Trophoblast cell (in vitro differentiated cells and primary cell): ENCODE measurements around the gene PMVK. TPM values are rescaled to one million over a fixed set of nuclear protein-coding genes. Genes with fewer than 3 reads are reported as not detected.

Source experiments
- DNase-seq, 2 donors: peaks; one replicate each; pipeline ENCODE4 v3.0.0-alpha.2; 2016
- H2AFZ ChIP-seq: 2 replicates; pipeline ENCODE4 v1.6.1; 2013; ENCODE audit warnings: low read length, moderate library complexity, mild to moderate bottlenecking; ENCODE audit not compliant: insufficient read depth, poor library complexity
- H2AK5ac ChIP-seq: 2 replicates; pipeline ENCODE4 v1.6.1; 2013; ENCODE audit warnings: mild to moderate bottlenecking, low read length
- H2BK120ac ChIP-seq: 2 replicates; pipeline ENCODE4 v1.6.1; 2013; ENCODE audit warnings: low read length, mild to moderate bottlenecking, moderate library complexity; ENCODE audit not compliant: insufficient read depth, poor library complexity
- H2BK12ac ChIP-seq: 2 replicates; pipeline ENCODE4 v1.6.1; 2013; ENCODE audit warnings: mild to moderate bottlenecking, low read length, moderate library complexity
- H2BK5ac ChIP-seq: 2 replicates; pipeline ENCODE4 v1.6.1; 2013; ENCODE audit warnings: low read length, low read depth, moderate library complexity, mild to moderate bottlenecking; ENCODE audit not compliant: poor library complexity
- H3K14ac ChIP-seq: 2 replicates; pipeline ENCODE4 v1.6.1; 2013; ENCODE audit warnings: mild to moderate bottlenecking, low read length
- H3K18ac ChIP-seq: 2 replicates; pipeline ENCODE4 v1.6.1; 2013; ENCODE audit warnings: mild to moderate bottlenecking, low read length
- H3K23ac ChIP-seq: 2 replicates; pipeline ENCODE4 v1.6.1; 2013; ENCODE audit warnings: low read length
- H3K27ac ChIP-seq: 2 replicates; pipeline ENCODE4 v1.5.1; 2013; ENCODE audit warnings: low read depth, mild to moderate bottlenecking, inconsistent platforms, low read length, moderate library complexity
- H3K27me3 ChIP-seq: 2 replicates; pipeline ENCODE4 v1.6.1; 2013; ENCODE audit warnings: inconsistent platforms, mild to moderate bottlenecking, low read length, moderate library complexity; ENCODE audit not compliant: insufficient read depth
- H3K36me3 ChIP-seq, 2 experiments: 1 replicate in 1 of 2; 2 replicates in 1 of 2; pipeline ENCODE4 v1.6.1; 2013; ENCODE audit warnings: low read length in 2 of 2, mild to moderate bottlenecking in 2 of 2, moderate library complexity in 1 of 2; ENCODE audit not compliant: insufficient read depth in 2 of 2, control insufficient read depth in 1 of 2
- H3K4ac ChIP-seq: 2 replicates; pipeline ENCODE4 v1.6.1; 2013; ENCODE audit warnings: low read depth, mild to moderate bottlenecking, low read length, moderate library complexity
- H3K4me1 ChIP-seq, 2 experiments: 1 replicate in 1 of 2; 2 replicates in 1 of 2; pipeline ENCODE4 v1.6.1; 2013; ENCODE audit warnings: low read length in 2 of 2, mild to moderate bottlenecking in 2 of 2, moderate library complexity in 1 of 2; ENCODE audit not compliant: insufficient read depth in 2 of 2, control insufficient read depth in 1 of 2
- H3K4me2 ChIP-seq: 2 replicates; pipeline ENCODE4 v1.6.1; 2013; ENCODE audit warnings: inconsistent platforms, mild to moderate bottlenecking, low read length, moderate library complexity
- H3K4me3 ChIP-seq: 2 replicates; pipeline ENCODE4 v1.5.1; 2013; ENCODE audit warnings: mild to moderate bottlenecking, low read depth, low read length, inconsistent platforms
- H3K79me1 ChIP-seq: one replicate; pipeline ENCODE4 v1.6.1; 2013; ENCODE audit warnings: low read length
- H3K79me2 ChIP-seq: 2 replicates; pipeline ENCODE4 v1.6.1; 2013; ENCODE audit warnings: low read length, mild to moderate bottlenecking; ENCODE audit not compliant: control insufficient read depth, insufficient read depth, poor library complexity
- H3K9ac ChIP-seq: 2 replicates; pipeline ENCODE4 v1.6.1; 2013; ENCODE audit warnings: mild to moderate bottlenecking, low read length
- H3K9me3 ChIP-seq: 2 replicates; pipeline ENCODE4 v1.6.1; 2013; ENCODE audit warnings: low read depth, mild to moderate bottlenecking, control low read depth, inconsistent platforms, low read length; ENCODE audit not compliant: insufficient read depth
- H4K12ac ChIP-seq: 2 replicates; pipeline ENCODE4 v1.6.1; 2013; ENCODE audit warnings: low read depth, mild to moderate bottlenecking, low read length, moderate library complexity
- H4K8ac ChIP-seq: 2 replicates; pipeline ENCODE4 v1.6.1; 2013; ENCODE audit warnings: low read depth, mild to moderate bottlenecking, low read length, moderate library complexity
- H4K91ac ChIP-seq: one replicate; pipeline ENCODE4 v1.6.1; 2013; ENCODE audit warnings: low read depth, mild to moderate bottlenecking, low read length, moderate library complexity
- WGBS: extraction: QIAGEN DNeasy Blood & Tissue Kit; methylation state at CpG from one replicate; pipeline ENCODE4 v1.1.7; 2013; ENCODE audit warnings: missing lambda C conversion rate; ENCODE audit not compliant: insufficient read length, insufficient coverage; ENCODE audit errors: extremely low coverage; 5-methylcytosine and 5-hydroxymethylcytosine counted together
- polyA plus RNA-seq: library from polyadenylated mRNA; stranded (reverse); fragments of 200-250 nt; gene quantifications from 2 replicates; pipeline ENCODE4 v1.2.3, GENCODE V29; 2013

PMVK gene
- 11.4 and 12.3 TPM in 2 replicates for polyA plus RNA-seq

DNA sequence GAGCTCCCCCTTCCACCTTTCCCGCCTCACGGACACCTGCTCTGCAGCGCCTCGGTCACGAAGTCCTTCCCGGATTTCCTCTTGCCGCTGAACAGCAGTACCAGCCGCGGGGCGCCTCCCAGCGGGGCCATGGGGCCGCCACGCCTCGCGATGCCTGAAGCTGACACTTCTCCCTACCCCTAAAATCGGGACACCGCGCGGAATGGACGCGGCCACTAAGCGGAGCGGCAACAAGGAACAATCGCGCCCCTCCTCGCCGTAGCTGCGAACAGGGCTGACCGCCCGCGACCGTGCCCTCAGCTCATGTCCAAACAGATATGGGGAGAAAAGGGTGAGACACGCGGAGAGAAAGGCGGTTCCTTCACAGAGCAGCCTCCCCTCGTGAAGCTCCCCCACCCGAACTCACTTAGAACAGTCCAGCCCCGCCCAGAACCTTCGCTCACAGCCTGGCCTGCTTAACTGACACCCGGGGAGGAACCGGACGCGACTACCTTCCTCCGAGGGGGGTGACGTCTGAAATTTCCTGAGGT is at the start of gene PMVK:
TSS of gene PMVK (minus strand) at position 165 of the 530 bp plus-strand sequence. CDS start at position 131, 34 bp downstream.
- Histone ChIP-seq H2BK120ac (peak within 1 kb of the TSS; percentile 93), H3K4me2 (peak within 1 kb of the TSS; percentile 77), H3K27me3 (no peaks in the 10 kb centered on the region), H4K91ac (peak within 1 kb of the TSS; percentile 80), H3K9ac (peak within 1 kb of the TSS; percentile 92), H3K18ac (peak within 1 kb of the TSS; percentile 87), H2BK5ac (peak within 1 kb of the TSS; percentile 83), H2BK12ac (peak within 1 kb of the TSS; percentile 83), H2AK5ac (no peak within 1 kb of the TSS), H4K8ac (peak within 1 kb of the TSS; percentile 87), H3K79me2 (peaks cover 4% of the 10 kb centered on the region), H3K27ac (peak within 1 kb of the TSS; percentile 91), H2AFZ (peak within 1 kb of the TSS; percentile 81), H3K4me1 (peaks cover 17 to 19% of the 10 kb centered on the region in 2 experiments), H3K23ac (no peak within 1 kb of the TSS), H3K36me3 (no peaks in the 10 kb centered on the region), H3K4ac (peak within 1 kb of the TSS; percentile 25), H3K14ac (peak within 1 kb of the TSS; percentile 89), H4K12ac (peak within 1 kb of the TSS; percentile 57), H3K4me3 (peak within 1 kb of the TSS; percentile 79), H3K9me3 (no peaks in the 10 kb centered on the region), H3K79me1 (peaks cover 14% of the 10 kb centered on the region)
- DNase-seq = peak; percentile 89 to 96
- no CpG with 5 or more reads among the region's 45 CpGs for WGBS

DNA sequence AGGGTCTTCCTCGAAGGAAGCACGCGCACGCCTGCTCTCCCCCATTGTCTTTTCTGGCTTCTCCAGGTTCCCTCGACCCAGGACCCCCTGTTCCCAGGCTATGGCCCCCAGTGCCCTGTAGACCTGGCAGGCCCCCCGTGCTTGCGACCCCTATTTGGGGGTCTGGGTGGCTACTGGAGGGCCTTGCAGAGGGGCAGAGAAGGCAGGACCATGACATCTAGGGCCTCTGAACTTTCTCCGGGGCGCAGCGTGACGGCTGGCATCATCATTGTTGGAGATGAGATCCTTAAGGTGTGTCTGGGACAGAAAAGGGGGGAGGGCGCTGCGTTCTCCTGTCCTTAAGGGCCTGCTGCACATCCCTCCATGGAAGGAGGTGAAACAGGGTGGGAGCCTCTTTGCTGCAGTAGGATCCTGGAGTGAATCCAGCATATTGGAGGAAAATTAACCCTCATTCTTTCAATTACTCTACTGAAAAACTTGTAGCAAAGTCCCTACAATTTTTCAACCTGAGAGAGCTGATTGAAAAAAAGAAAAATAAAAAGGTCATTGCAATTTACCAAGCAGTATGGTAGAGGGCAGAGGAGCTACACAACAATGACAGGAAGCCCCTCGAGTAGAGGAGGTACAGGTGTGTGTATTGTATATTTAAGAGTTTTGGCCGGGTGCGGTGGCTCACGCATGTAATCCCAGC is 47.4 kb upstream of the PMVK start:
- peak overlapping the region; percentile 10 for H2AFZ ChIP-seq
- H3K9me3 ChIP-seq = peaks cover 2% of the 10 kb centered on the region
- no peak overlapping the region for H3K18ac ChIP-seq
- H4K12ac ChIP-seq = peak overlapping the region; percentile 68
- H3K9ac ChIP-seq = peak overlapping the region; percentile 99
- peak overlapping the region; percentile 63 for H4K8ac ChIP-seq
- H3K14ac ChIP-seq = peak overlapping the region; percentile 36
- peak overlapping the region; percentile 86 for H3K4me2 ChIP-seq
- H2BK12ac ChIP-seq = no peak overlapping the region
- no peak overlapping the region for H3K27ac ChIP-seq
- no peaks in the 10 kb centered on the region for H3K27me3 ChIP-seq
- no peak for DNase-seq
- peaks cover 6% of the 10 kb centered on the region for H3K79me1 ChIP-seq
- peaks cover 3 to 6% of the 10 kb centered on the region in 2 experiments for H3K4me1 ChIP-seq
- peak overlapping the region; percentile 8 for H2AK5ac ChIP-seq
- WGBS = no CpG with 5 or more reads among the region's 17 CpGs
- peak overlapping the region; percentile 53 for H4K91ac ChIP-seq
- peaks cover 7% of the 10 kb centered on the region for H3K79me2 ChIP-seq
- H2BK120ac ChIP-seq = peak overlapping the region; percentile 3
- H2BK5ac ChIP-seq = no peak overlapping the region
- peak overlapping the region; percentile 1 for H3K4ac ChIP-seq
- peaks cover 20 to 22% of the 10 kb centered on the region in 2 experiments for H3K36me3 ChIP-seq
- H3K23ac ChIP-seq = no peak overlapping the region
- H3K4me3 ChIP-seq = peak overlapping the region; percentile 79

DNA sequence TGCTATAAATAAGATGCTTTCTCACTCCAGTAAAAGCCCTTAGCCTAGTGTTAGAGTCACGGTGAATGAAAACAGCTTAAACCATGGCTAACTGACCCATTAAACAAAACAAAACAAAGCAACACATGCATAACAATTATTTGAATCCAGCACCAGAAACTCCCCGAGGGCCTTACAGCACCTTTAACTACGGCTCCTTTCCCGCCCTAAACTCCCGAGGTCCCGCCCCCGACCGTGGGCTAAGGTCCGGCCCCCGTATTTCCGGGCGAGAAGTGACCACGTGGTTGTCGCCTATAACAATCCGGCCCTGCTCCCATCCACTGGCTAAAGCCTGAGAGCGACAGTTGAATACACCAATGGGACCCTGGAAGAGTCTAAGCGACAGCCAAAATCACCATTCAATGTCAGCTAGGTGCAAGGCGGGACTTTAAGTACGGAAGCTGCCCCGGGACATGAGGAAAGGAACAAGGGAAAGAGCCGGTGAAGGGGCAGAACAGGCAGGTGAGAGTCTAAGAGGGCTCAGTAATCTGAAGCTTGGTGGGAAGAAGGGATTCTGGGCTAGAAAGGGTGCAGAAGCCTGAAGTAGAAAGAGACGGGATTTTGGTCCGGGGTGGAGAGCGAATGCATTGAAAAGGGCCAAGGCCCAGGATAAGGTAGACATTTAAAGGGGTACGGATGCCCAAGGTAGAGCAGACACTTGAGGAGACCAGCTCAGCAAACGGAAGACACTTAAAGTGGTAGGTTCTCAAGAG is 46.6 kb upstream of the PMVK start, which contains the start of gene FLAD1:
TSS of gene FLAD1 (plus strand) at position 448 of the 752 bp plus-strand sequence. CDS start 351 bp downstream, outside the sequence.
- DNase-seq = peak; percentile 99
- Histone ChIP-seq H2BK5ac (no peak within 1 kb of the TSS), H3K4me1 (peaks cover 3 to 6% of the 10 kb centered on the region in 2 experiments), H3K36me3 (peaks cover 14 to 15% of the 10 kb centered on the region in 2 experiments), H3K9me3 (peaks cover 2% of the 10 kb centered on the region), H3K4me2 (peak within 1 kb of the TSS; percentile 86), H3K27ac (peak within 1 kb of the TSS; percentile 42), H2BK12ac (no peak within 1 kb of the TSS), H4K8ac (peak within 1 kb of the TSS; percentile 63), H3K23ac (no peak within 1 kb of the TSS), H3K79me1 (peaks cover 6% of the 10 kb centered on the region), H3K14ac (peak within 1 kb of the TSS; percentile 44), H2BK120ac (peak within 1 kb of the TSS; percentile 3), H3K4me3 (peak within 1 kb of the TSS; percentile 79), H4K12ac (peak within 1 kb of the TSS; percentile 68), H2AK5ac (peak within 1 kb of the TSS; percentile 8), H3K79me2 (peaks cover 7% of the 10 kb centered on the region), H3K4ac (peak within 1 kb of the TSS; percentile 1), H2AFZ (peak within 1 kb of the TSS; percentile 10), H3K27me3 (no peaks in the 10 kb centered on the region), H4K91ac (peak within 1 kb of the TSS; percentile 53), H3K18ac (no peak within 1 kb of the TSS), H3K9ac (peak within 1 kb of the TSS; percentile 99)
- no CpG with 5 or more reads among the region's 26 CpGs for WGBS

DNA sequence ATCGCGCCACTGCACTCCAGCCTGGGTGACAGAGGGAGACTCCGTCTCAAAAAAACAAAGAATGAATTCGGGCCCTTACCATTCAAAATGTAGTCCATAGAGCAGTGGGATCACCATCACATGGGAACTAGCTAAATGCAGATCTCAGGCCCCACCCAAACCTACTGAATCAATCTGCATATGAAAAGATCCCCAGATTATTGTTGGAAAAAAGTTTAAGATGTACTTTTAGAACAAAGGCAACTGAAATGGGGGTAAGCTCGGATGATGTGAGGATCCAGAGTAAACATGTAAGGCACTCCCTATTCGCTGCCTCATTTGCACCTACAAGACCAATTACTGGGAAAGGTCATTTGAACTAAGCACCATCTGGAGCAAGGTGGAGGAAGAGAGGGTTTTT is 45.8 kb upstream of the PMVK start:
- H3K4ac ChIP-seq = no peak overlapping the region
- H3K23ac ChIP-seq = no peak overlapping the region

More for the DNA sequence above, 45.8 kb upstream of the PMVK start:
- Histone ChIP-seq H3K27ac (no peak overlapping the region), H2BK12ac (no peak overlapping the region), H2AFZ (no peak overlapping the region), H3K9ac (no peak overlapping the region), H2AK5ac (no peak overlapping the region), H3K4me2 (peak overlapping the region; percentile 73), H3K79me1 (peaks cover 6% of the 10 kb centered on the region), H3K18ac (no peak overlapping the region), H2BK120ac (no peak overlapping the region), H4K91ac (no peak overlapping the region), H3K4me1 (peaks cover 3 to 6% of the 10 kb centered on the region in 2 experiments), H4K12ac (no peak overlapping the region), H3K9me3 (peaks cover 2% of the 10 kb centered on the region), H2BK5ac (no peak overlapping the region), H3K79me2 (peaks cover 7% of the 10 kb centered on the region), H3K36me3 (peaks cover 8% of the 10 kb centered on the region in 2 experiments), H3K14ac (no peak overlapping the region), H4K8ac (no peak overlapping the region), H3K4me3 (no peak overlapping the region), H3K27me3 (no peaks in the 10 kb centered on the region)
- DNase-seq = no peak
- WGBS = no CpG with 5 or more reads among the region's 6 CpGs
